T-helper 2 cell treated with Interferon-gamma antibody and Interleukin-4, amounts not matched to agents 5 μg/mL and 100 μg/mL, for 36 hours (primary cell): ENCODE results near the gene SPATA31E1.

Experiments
- DNase-seq: peaks from one replicate; pipeline ENCODE4 v3.0.0; 2021; ENCODE audit warnings: low spot score
- H3K27ac Mint-ChIP-seq: one replicate; pipeline ENCODE4 v1.8.0; 2021; ENCODE audit warnings: mild to moderate bottlenecking, mixed read lengths
- H3K27me3 Mint-ChIP-seq: one replicate; pipeline ENCODE4 v1.8.0; 2021; ENCODE audit warnings: low read depth, mixed read lengths
- H3K36me3 Mint-ChIP-seq: one replicate; pipeline ENCODE4 v1.8.0; 2021; ENCODE audit warnings: low read depth, mixed read lengths
- H3K4me1 Mint-ChIP-seq: one replicate; pipeline ENCODE4 v1.8.0; 2021; ENCODE audit warnings: low read depth, mixed read lengths
- H3K4me3 Mint-ChIP-seq: one replicate; pipeline ENCODE4 v1.8.0; 2022; ENCODE audit warnings: mild to moderate bottlenecking, moderate library complexity, mixed read lengths
- H3K9me3 Mint-ChIP-seq: one replicate; pipeline ENCODE4 v1.8.0; 2021; ENCODE audit warnings: mixed read lengths

SPATA31E1 gene

DNA sequence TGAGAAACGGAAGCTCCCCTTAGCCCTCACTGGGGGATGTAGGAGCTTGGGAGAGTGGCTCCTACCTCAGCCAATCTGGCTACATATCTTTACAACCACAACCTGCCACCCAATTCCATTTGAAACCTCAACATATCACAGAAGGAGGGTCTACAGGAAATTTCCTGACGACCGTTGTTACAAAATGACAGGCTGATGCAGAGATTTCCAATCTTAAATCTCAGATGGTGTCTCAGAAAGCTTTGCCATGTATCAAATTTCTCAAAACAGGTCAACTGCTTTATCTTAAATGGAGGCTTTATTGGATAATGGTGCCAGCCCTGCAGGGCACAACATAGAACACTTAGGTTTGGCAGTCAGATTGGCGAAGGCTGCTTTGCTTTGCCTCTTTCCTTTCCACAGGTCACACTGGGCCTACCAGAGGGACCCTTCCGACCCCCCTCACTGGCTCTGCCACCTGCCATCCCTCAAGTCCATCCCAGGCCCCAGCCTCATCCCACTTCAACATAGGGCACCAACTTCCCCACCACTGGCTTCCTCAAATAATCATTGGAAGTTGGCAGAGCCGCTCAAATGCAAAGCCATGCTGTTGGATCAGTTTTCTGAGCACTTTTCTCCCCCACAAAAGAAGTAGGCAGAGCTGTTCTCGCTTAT lies 11.1 kb upstream of the SPATA31E1 start:
- Mint-ChIP-seq H3K9me3 (peaks cover 4% of the 10 kb centered on the region), H3K27ac (no peak overlapping the region), H3K36me3 (no peaks in the 10 kb centered on the region), H3K4me3 (no peak overlapping the region), H3K4me1 (no peaks in the 10 kb centered on the region), H3K27me3 (peaks cover 6% of the 10 kb centered on the region)
- no peak for DNase-seq

DNA sequence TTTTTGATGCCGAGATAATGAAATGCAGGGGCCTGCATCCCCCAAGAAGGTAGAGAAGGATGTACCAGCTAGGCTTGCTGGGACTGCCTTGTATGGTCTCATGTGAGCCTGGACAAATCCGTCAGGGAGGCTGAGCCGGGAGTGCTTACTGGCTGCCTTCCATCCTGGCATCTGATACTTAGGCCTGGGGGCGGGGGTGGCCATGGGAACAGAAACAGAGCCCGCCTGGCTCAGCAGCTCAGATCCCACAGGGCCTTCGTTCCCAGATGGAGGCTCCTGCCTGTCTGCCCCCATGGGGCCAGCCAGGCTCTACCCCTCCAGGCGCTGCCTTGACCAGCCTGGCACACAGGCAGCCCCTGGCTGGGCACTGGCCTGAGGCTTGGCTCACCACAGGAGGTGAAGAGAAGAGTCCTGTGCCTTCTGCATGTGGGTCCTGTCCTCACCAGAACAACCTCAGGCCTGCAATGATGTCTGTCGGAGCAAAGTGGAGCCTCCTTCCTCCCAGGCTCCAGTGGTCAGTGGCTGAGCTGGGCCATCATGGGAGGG lies 10.5 kb upstream of the SPATA31E1 start:
- DNase-seq, result no peak
- no peak overlapping the region for H3K4me3 Mint-ChIP-seq
- peaks cover 4% of the 10 kb centered on the region for H3K9me3 Mint-ChIP-seq
- no peak overlapping the region for H3K27ac Mint-ChIP-seq
- H3K36me3 Mint-ChIP-seq, result no peaks in the 10 kb centered on the region
- peaks cover 6% of the 10 kb centered on the region for H3K27me3 Mint-ChIP-seq
- no peaks in the 10 kb centered on the region for H3K4me1 Mint-ChIP-seq

- Mint-ChIP-seq H3K9me3 (peaks cover 4% of the 10 kb centered on the region), H3K27me3 (peaks cover 6% of the 10 kb centered on the region), H3K27ac (no peak overlapping the region), H3K4me3 (no peak overlapping the region), H3K4me1 (no peaks in the 10 kb centered on the region), H3K36me3 (no peaks in the 10 kb centered on the region)
- no peak for DNase-seq
Observed at GRCh38 chr9:87873607-87874303, 8.9 kb upstream of the SPATA31E1 start.

GRCh38 chr9:87874304-87874623 lies 8.4 kb upstream of the SPATA31E1 start:
- no peak overlapping the region for H3K27ac Mint-ChIP-seq

DNA sequence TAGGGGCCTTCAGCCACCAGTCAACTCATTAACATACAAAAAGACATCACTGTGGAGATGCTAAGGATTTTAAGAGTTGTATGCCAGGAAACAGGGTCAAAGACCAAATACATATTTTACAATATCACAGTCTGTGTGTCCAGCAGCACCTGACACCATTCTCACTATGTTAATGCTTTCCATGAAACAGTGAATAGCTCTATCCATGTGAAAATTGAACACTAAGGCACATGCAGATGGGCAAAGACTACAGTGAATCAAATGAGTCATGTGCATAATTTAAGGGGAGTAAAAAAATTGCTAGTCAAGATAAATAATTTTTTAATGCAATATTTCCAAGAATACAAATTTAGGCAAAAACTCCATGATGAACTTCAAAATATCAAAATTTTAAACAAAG lies 7.6 kb upstream of the SPATA31E1 start:
- H3K9me3 Mint-ChIP-seq, result no peaks in the 10 kb centered on the region

More at GRCh38 chr9:87874304-87874623, 8.4 kb upstream of the SPATA31E1 start:
- peaks cover 4% of the 10 kb centered on the region for H3K9me3 Mint-ChIP-seq
- peaks cover 6% of the 10 kb centered on the region for H3K27me3 Mint-ChIP-seq
- DNase-seq, result no peak
- H3K4me3 Mint-ChIP-seq, result no peak overlapping the region
- H3K36me3 Mint-ChIP-seq, result no peaks in the 10 kb centered on the region
- no peaks in the 10 kb centered on the region for H3K4me1 Mint-ChIP-seq

DNA sequence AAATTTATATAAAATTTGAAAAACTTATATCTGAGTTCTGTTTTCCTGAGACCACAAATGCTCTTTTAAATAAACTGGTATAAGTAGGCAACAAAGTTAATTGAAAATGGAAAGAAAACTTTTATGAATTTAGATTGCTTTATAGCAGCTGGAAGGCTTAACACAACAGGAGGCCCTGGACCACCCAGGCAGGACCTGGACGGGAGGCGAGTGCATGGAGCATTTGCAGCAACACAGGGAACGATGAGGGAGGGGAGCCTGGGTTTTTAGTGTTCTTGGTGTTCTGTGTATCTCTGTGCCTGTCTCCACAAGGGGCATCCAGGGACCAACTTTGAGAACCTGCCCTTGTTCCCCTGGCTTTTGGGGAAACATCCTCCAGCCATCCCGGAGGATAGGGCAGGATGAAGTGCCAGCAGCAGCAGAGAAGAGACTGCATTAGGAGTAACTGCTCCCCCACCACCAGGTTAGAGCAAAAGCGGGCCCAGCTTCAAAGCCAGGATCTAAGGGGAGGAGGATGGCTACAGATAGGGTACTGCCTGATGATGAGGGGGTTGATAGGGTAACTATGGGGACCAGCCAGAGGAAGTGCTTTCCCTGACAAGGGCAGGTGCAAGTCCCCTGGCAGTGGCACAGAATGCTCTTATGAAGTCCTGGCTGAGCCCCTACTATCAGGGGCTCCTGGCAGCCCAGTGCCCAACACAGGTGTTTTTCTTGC lies 6.7 kb upstream of the SPATA31E1 start:
- H3K27me3 Mint-ChIP-seq, result peaks cover 6% of the 10 kb centered on the region
- no peak for DNase-seq
- H3K36me3 Mint-ChIP-seq, result no peaks in the 10 kb centered on the region
- H3K9me3 Mint-ChIP-seq, result no peaks in the 10 kb centered on the region
- no peak overlapping the region for H3K4me3 Mint-ChIP-seq
- H3K4me1 Mint-ChIP-seq, result no peaks in the 10 kb centered on the region
- H3K27ac Mint-ChIP-seq, result no peak overlapping the region

More for the DNA sequence above, 7.6 kb upstream of the SPATA31E1 start:
- no peak for DNase-seq
- Mint-ChIP-seq H3K27me3 (peaks cover 6% of the 10 kb centered on the region), H3K4me1 (no peaks in the 10 kb centered on the region), H3K27ac (no peak overlapping the region), H3K36me3 (no peaks in the 10 kb centered on the region), H3K4me3 (no peak overlapping the region)

- Mint-ChIP-seq H3K27me3 (peaks cover 6% of the 10 kb centered on the region), H3K4me1 (no peaks in the 10 kb centered on the region), H3K27ac (no peak overlapping the region), H3K36me3 (no peaks in the 10 kb centered on the region), H3K9me3 (no peaks in the 10 kb centered on the region), H3K4me3 (no peak overlapping the region)
- DNase-seq, result no peak
Observed at GRCh38 chr9:87876708-87877107, 6.0 kb upstream of the SPATA31E1 start.

GRCh38 chr9:87878989-87879511 lies 3.6 kb upstream of the SPATA31E1 start:
- DNase-seq, result no peak
- Mint-ChIP-seq H3K9me3 (no peaks in the 10 kb centered on the region), H3K27me3 (peaks cover 6% of the 10 kb centered on the region), H3K27ac (no peak overlapping the region), H3K36me3 (no peaks in the 10 kb centered on the region), H3K4me3 (no peak overlapping the region), H3K4me1 (no peaks in the 10 kb centered on the region)

DNA sequence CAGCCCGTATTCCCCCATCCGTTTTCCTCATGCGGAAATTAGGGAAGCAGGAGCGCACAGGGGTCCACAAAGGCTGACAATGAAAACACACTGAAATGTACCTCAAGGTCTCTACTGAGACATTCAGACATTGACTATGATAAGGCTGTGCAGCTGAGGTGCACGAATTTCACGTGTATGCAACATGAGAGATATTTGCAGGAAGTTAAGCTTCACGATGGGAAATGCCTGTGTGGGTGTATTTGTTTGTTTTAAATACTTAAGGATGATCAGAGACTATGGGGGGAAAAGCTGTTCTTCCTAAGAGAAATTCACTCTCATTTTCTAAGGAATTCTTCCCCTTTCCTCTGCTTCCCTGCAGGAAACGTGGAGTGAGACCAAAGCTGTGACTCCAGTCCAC lies 2.6 kb upstream of the SPATA31E1 start:
- Mint-ChIP-seq H3K36me3 (no peaks in the 10 kb centered on the region), H3K9me3 (no peaks in the 10 kb centered on the region), H3K4me1 (no peaks in the 10 kb centered on the region), H3K27me3 (peaks cover 4% of the 10 kb centered on the region), H3K4me3 (no peak overlapping the region), H3K27ac (no peak overlapping the region)
- DNase-seq, result no peak

DNA sequence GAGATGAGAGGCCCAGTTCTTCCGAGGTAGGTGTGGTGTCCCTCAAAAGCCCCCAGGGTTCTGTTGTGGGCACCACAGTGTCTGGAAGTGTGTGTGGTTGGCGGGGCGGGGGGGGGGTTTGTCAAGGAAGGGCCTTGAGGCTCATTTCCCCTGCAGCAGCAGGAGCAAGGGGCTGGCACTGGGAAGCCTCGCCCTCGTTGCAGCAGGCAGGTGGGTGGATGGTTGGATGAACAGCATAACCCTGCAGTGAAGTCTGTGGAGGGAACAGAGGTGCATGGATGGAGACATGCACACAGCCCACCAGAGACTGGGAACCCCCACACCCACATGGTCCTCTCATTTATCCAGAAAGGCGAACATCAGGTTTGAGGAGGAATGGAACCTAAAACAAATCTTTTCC lies 2.0 kb upstream of the SPATA31E1 start:
- H3K4me1 Mint-ChIP-seq, result no peaks in the 10 kb centered on the region

GRCh38 chr9:87883274-87883673 lies 597 bp downstream of the SPATA31E1 start:
- Mint-ChIP-seq H3K36me3 (no peaks in the 10 kb centered on the region), H3K4me1 (no peaks in the 10 kb centered on the region), H3K9me3 (no peaks in the 10 kb centered on the region), H3K4me3 (no peak overlapping the region), H3K27me3 (no peaks in the 10 kb centered on the region), H3K27ac (no peak overlapping the region)
- no peak for DNase-seq

More for the DNA sequence above, 2.0 kb upstream of the SPATA31E1 start:
- DNase-seq, result no peak
- Mint-ChIP-seq H3K27ac (no peak overlapping the region), H3K9me3 (no peaks in the 10 kb centered on the region), H3K27me3 (peaks cover 2% of the 10 kb centered on the region), H3K36me3 (no peaks in the 10 kb centered on the region), H3K4me3 (no peak overlapping the region)

- H3K4me1 Mint-ChIP-seq, result no peaks in the 10 kb centered on the region
- no peaks in the 10 kb centered on the region for H3K36me3 Mint-ChIP-seq
- H3K9me3 Mint-ChIP-seq, result no peaks in the 10 kb centered on the region
- no peak overlapping the region for H3K27ac Mint-ChIP-seq
- H3K27me3 Mint-ChIP-seq, result no peaks in the 10 kb centered on the region
- DNase-seq, result no peak
- no peak overlapping the region for H3K4me3 Mint-ChIP-seq
Observed at GRCh38 chr9:87883990-87884389, 1.3 kb downstream of the SPATA31E1 start.

- Mint-ChIP-seq H3K27me3 (no peaks in the 10 kb centered on the region), H3K27ac (no peak overlapping the region), H3K4me1 (no peaks in the 10 kb centered on the region), H3K9me3 (no peaks in the 10 kb centered on the region), H3K4me3 (no peak overlapping the region), H3K36me3 (no peaks in the 10 kb centered on the region)
- DNase-seq, result no peak
Observed at GRCh38 chr9:87884578-87885459, 2.1 kb downstream of the SPATA31E1 start.
